Right hindlimb (tissue), 1 donor: ENCODE measurements around the gene NPIPB12.
"Not testable (repeated sequence)": the region's sequence is repeated elsewhere in the genome, so short reads cannot be mapped to it uniquely, and the experiment has no call there.

Source experiments
- DNase-seq: peaks from one replicate; pipeline ENCODE4 v3.0.0-alpha.2; 2018

The NPIPB12 gene

DNA sequence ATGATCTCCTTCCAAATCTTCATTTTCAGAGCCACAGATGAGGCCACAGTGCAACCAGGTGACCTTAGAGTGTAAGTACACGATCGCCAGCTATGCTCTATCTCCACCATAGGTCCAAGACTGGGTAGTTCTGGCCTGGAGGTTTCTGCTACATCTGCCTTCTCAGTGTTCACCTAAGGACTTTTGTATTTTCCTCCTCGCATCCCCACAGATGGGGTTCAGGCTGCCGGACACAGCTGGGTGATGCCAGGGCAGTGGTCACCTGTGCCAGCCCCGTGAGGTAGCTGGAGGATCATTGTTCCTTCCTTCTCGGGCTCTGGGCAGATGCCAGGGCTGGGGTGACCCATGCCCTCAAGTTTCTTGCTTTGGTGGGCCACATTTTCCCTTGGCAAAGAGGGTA, at the start of gene NPIPB12:
NPIPB12 (minus strand) TSS at position 101 of the 400 bp plus-strand sequence.
- DNase-seq = not testable (repeated sequence)

DNA sequence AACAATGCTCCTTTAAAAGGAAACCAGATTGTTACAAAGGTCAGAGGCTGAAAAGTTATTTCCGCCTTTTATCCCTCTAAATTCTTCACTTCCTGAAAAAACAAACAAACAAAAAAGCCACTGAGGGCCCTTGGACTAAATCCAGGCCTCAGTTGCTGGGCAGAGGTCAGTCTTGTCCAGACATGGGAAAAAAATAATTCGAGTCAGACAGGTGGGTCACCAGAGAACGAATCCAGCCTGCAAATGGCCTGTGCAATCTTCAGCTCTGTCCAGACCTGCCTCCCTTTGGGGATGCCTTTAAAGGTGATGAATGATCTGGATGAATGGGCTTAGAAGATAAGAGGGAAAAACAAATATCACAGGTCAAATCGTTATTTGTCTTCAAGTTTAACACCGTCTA, 15.3 kb upstream of the NPIPB12 start:
- DNase-seq = not testable (repeated sequence)

DNA sequence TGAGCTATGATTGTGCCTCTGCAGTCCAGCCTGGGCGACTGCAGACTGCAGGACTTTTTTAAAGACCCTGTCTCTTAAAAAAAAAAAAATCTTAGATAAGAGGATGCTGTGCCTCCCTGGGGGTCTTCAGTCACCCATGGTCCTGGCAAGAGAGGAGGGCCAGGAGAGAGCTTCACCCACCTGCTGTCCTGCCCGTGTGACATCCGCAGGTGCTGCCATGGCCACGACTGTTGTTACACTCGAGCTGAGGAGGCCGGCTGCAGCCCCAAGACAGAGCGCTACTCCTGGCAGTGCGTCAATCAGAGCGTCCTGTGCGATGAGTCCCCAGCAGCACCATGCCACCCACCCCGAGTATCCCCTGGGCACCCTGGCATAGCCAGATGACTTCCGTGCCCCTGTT, 23.9 kb downstream of the NPIPB12 start:
- not testable (repeated sequence) for DNase-seq

DNA sequence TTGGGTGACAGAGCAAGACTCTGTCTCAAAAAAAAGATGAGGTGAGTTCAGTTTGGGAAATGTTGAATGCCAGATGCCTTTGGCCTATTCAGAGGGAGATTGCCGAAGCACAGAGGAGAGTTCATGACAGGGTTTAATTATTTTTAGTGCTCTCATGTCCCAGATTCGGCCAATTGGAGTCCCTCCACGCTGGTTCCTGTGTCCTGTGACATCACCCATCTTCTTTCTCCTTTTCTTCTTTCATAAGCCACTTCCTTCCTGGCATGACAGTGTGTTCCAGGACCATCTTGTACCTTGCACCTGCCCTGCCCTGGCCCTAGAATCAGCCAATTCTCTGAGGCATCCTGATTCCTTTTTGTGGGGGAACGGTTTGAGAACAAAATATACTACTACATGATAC, 34.1 kb downstream of the NPIPB12 start:
- DNase-seq = not testable (repeated sequence)

DNA sequence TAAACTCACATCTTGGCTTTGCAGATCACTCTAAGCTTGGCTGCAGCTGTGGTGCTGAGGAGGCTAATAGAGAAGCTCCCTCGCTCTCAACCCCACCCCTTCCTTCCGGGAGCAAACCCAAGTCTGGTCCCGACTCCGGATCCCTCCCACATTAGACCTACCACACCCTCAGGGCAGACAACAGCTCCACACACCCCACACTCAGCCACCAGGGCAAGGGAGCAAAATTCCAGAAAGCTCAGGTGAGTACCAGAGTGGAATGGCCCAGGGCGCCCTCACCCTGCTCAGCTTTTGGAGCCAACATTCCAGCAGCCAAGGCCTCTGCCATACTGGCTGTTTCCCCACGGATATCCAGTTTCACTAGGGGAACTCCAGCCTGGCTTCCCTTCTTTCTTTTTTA, 36.5 kb downstream of the NPIPB12 start:
- DNase-seq = not testable (repeated sequence)

DNA sequence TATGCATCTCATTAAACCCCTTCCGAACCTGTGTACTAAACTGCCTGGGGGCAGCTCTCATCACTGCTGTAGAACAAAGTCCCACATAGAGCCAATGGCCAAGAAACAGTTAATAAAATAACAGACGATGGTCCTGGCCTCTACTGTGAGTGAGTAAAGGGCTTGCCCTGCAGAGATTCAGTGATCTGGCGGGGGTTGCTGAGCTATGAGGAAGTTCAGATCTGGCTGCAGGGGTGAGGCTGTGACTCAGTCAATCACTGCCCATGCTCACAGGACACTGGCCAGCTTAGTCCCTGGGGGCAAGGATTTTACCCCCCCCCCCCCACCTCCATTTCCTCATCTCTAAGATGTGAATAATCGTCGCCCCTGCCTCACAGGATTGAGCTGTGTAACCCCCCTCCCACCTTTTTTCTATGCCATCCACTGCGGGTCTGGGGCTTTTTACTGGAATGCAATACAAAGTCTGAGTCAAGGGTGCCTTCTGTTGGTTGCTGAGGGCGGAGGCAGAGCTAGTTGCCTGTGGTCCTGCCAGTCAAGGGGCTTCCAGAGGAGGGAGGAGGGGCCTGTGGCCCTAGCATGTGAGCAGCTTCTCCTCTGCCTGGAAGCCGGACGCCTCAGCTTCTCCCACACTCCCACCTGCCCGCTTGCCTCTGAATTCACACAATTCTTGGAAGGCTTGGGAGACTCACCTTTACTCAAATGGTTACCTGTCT, 38.4 kb downstream of the NPIPB12 start:
- not testable (repeated sequence) for DNase-seq

DNA sequence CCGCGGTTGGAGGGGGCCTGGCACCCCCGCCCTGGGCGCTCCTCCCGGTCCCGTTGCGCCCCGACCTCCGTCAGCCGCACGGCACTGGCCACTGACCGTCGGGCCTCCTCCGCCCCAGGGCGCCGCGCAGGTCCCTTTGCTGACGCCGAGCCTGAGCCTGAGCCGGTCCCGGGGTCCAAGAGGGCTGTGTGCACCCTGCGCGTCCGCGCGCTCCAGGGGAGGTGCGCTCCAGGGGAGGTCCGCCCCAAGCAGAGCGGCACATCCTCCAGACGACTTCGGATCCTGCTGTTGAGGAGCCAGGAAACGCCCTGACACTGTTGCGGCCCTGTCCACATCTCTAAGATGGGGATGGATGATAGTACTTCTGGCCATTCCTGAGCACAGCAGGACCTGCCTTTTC, 39.3 kb downstream of the NPIPB12 start:
- not testable (repeated sequence) for DNase-seq

DNA sequence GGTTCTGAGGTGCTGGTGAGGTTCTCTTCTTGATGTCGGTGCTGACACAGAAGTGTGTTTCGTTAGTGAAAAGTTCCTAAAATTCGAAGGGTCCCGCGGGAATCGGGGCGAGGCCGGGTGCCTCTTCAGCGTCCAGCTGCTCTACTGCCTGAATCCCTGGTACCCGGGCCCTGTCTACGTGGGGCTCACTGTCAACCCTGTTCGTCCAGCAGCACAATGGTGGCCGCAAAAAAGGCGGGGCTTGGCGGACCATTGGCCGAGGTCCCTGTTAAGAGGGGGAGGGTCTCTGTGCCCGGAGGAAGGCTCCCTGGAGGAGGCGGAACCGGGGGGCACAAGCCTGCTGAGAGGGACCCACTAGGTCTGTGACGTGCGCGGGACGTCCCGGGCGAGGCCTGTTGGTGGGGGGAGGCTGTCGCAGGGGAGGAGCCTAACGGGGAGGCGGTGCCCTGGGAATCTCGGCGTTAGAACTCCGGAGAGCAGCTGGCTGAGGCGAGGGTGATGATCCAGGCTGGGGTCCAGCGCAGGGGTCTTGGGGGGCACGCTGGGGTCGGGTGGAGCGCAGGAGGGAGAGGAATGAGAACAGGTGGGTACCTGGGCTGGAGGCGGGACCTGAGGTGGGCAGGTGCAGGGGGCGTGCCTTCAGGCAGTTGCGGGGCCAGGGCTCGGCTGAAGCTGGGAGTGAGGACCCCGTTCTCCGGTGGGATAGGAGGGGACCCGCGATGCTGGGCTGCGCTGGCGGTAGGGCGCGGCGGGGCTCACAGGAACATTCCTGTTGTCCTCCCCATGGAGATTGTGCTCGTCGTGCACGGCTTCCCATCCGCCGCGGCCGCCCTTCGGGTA, 40.0 kb downstream of the NPIPB12 start:
- not testable (repeated sequence) for DNase-seq

DNA sequence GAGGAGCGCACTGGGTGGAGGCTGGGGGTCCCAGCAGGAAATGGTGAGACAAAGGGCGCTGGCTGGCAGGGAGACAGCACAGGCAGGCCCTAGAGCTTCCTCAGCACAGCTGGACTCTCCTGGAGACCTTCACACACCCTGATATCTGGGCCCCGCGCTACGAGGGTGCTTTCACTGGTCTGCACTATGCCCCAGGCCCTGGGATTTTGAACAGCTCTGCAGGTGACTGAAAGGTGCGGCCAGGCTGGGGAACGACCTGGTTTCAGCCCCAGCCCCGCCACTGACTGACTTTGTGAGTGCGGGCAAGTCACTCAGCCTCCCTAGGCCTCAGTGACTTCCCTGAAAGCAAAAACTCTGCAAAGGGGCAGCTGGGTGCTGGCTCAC, 45.6 kb downstream of the NPIPB12 start:
- not testable (repeated sequence) for DNase-seq

DNA sequence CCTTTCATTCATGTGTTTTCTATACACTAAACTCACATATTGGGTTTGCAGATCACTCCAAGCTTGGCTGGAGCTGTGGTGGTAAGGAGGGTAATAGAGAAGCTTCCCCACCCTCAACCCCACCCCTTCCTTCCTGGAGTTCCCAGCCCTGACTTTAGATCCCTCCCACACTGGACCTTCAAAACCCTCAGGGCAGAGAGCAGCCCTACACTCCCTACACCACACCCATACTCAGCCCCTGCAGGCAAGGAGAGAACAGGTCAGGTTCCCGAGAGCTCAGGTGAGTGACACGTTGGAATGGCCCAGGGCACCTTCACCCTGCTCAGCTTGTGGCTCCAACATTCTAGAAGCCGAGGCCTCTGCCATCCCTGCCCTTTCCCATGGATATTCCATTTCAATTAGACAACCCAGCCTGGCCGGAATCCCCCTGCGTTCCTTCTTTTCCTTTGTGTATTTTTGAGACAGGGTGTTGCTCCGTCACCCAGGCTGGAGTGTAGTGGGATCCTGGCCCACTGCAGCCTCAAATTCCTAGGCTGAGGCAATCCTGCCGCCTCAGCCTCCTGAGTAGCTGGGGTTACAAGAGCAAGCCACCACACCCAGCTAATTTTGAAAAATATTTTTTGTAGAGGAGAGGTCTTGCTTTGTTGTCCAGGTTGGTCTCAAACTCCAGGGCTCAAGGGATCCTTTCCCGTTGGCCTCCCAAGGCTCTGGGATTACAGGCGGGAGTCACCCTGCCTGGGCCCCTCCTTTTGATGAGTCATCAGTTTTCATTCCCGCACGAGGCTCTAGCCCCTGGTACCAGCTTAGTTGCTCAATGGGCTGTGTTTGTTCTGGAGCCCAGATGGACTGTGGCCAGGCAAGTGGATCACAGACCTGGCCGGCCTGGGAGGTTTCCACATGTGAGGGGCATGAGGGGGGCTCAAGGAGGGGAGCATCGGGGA, 46.2 kb downstream of the NPIPB12 start, which contains the start of gene SULT1A4:
SULT1A4 (plus strand) TSS at position 208 of the 941 bp plus-strand sequence. CDS start 1,473 bp downstream, outside the sequence.
- not testable (repeated sequence) for DNase-seq

DNA sequence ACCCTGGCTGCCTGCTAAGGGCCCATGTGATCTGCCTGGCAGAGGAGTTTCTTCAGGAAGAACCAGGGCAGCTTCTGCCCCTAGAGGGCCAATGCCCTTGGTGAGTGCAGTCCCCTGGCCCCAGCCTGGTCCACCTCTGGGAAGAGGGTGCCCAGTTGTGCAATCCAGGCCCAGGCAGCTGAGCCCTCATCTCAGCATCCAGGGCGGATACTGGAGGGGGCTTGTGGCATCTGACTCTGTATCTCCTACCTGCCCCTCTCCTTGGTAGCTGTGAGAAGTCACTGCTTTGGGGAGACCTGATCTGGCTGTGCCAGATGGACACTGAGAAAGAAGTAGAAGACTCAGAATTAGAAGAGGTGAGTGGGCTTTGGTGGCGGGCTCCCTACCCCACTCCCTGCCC, 48.5 kb downstream of the NPIPB12 start:
- DNase-seq = not testable (repeated sequence)

DNA sequence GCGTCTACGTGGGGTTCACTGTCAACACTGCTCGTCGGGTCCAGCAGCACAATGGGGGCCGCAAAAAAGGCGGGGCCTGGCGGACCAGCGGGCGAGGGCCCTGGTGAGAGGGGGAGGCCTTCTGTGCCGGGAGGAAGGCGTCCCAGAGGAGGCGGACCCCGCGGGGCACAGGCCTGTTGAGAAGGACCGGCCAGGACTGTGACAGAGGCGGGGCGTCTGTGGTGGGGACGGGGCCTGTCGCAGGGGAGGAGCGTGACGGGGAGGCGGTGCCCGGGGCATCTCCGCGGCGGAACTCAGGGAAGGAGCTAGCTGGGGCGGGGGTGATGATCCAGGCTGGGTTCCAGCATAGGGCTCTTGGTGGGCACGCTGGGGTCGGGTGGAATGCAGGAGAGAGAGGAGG, 51.4 kb downstream of the NPIPB12 start:
- not testable (repeated sequence) for DNase-seq

DNA sequence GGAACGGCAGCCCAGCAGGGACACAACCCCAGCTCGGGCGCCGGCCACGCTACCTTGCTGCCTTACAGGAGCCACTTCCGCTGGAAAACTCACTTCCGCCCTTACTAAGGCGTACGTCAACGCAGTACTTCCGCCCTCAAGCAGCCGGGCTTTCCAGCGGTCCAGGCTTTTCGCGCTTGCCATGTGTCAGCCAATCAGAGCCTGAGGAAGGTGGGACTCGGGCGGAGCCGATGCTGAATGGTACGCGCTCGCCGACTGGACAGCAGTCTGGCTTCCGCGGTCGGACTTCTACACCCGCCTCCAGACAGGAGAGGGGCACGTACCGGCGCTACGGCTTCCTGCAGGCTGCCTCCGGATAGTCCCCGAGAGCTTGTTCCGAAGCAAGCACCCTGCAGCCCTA, 51.9 kb downstream of the NPIPB12 start, which contains the start of the genes BOLA2 and SLX1B:
BOLA2 (minus strand) TSS at position 83 of the 400 bp plus-strand sequence. CDS start 98 bp downstream, outside the sequence.
SLX1B (plus strand) TSS at position 265 of the 400 bp plus-strand sequence.
- not testable (repeated sequence) for DNase-seq

DNA sequence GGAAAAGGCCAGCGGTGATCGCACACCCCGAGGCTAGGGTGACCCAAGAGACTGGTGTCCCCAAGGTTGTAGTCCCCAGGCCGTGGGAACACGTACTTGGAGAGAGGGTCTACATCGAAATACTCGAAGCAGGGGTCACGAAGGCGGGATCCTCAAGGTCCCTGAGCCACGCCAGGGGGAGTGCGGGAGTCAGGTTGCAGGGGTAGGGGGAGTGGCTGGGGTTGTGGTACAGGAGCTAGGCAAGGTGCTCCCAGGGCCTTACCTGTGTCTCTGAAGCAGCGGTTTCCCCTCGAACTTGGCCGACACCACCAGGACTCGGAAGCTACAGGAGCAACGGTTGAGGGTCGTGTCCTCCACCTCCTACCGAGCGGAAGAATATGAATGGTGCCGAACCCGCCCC, 52.5 kb downstream of the NPIPB12 start:
- not testable (repeated sequence) for DNase-seq
